Left renal pelvis (tissue), 4 donors: ENCODE data around the gene HEPACAM. TPM values are rescaled to one million over a fixed set of nuclear protein-coding genes. Genes with fewer than 3 reads are reported as not detected.

Source experiments
- DNase-seq, 4 donors: peaks; one replicate each; pipeline ENCODE4 v3.0.0-alpha.2; 2013; ENCODE audit warnings: low read depth in 4 of 4, low spot score in 3 of 4
- polyA plus RNA-seq, 4 donors: library from polyadenylated mRNA; unstranded; fragments of 120-200 nt; gene quantifications; one replicate each; pipeline ENCODE4 v1.2.1, GENCODE V29; 2013; ENCODE audit not compliant: insufficient read length in 4 of 4

Gene HEPACAM
- polyA plus RNA-seq, 4 donors: 0.11 to 2.4 (median 2.0) TPM

DNA sequence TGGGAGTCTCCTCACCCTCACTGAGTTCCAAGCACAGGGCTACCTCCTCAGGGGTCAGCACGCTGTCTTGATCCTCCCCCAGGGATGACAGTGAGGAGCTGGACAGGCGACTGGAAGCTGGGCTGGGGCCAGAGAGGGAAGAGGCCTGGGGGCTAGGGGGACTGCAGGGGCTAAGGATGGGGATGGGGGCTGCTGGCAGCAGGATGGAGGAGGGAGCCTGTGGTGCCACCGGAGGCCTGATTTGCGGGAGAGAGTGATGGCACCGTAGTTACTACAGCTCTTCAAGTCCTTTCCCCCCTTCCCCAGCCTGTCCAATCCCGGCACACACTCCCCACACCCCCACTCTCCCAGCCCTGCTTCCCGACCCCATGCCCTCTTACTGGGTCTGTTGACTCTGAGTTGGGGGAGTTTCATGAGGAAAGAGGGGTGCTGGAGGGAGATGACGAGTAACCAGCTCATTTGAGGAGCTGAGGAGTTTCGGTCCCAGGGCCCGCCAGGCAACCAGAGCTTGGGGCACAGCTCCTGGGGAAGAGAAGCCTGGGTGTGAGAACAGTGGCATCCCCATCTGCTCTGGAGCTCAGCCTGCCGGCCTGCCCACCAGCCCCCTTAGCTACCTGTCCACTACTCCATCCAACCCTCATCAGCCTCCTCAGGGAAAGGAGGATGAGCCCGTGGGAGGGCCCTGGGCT, 48.7 kb downstream of the HEPACAM start:
- no peak for DNase-seq

DNA sequence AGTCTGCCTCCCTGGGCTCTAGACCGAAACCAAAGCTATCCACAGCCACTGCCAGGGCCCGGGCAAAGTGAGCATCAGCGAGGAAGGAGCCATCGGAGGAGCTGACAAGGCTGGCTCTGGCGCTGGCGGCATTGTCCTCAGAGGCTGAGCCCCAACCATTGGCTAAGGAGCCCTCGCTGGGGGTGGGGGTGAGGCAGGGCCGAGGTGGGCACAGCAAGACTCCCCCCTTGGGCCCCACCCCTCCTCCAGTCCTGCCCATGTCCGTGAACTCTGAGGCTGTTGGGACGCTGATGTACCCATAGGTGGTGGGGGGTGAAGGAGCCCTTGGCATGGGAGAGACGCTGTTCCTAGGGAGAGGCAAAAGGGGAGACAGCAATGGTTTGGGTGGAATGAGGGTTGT, 49.4 kb downstream of the HEPACAM start:
- DNase-seq: no peak

DNA sequence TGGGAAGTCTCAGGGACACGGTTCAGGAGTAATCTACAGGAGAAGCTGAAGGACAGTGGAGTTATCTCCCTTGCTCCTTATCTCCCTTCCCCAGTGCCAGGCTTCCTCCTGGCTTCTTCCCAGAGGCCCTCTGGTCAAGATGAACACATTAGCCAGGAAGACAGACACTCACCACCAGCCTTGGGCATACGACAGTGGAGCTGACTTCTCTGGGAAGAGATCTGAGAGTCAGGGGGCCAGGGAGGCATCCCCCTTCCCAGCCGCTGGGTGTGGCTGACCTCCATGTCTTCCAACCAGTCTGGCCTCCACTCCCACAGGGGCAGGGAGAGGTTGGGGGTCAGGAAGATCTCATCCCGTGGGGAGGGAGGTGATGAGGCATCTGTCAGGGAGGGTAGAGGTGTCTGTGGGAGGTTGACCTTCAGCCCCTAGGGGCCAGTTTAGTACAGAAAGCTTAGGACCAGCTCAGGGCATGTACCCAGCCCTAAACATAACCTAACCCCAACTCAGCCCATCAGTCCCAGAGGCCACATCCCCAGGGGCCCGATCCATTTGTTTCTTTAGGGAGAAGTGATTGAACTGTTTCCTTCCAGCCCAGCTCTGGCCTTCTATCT, 50.9 kb downstream of the HEPACAM start:
- DNase-seq: no peak

DNA sequence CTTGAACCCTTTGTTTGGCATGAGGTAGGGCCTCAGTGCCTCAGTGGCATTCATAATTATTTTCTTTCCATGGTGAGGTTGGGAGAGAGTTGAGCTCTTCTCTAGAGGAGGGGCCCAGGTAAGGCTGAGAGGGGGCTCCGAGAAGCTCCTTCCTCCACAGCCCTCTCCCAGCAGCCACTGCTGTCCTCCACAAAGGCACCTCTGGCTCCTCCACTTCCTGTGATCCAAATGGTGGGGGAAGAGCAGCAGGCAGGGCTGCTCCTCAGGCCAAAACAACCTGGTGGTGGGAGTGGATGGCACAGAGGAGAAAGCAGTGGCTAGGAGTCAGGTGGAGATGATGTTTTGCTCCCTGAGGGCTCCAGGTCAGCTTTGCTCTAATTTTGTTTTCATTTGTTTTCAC, 51.5 kb downstream of the HEPACAM start:
- DNase-seq: no peak

- DNase-seq: no peak
These were observed 53.3 kb downstream of the HEPACAM start for GRCh38 chr11:124882339-124883071.

GRCh38 chr11:124880958-124881357, 54.9 kb downstream of the HEPACAM start:
- DNase-seq: no peak

DNA sequence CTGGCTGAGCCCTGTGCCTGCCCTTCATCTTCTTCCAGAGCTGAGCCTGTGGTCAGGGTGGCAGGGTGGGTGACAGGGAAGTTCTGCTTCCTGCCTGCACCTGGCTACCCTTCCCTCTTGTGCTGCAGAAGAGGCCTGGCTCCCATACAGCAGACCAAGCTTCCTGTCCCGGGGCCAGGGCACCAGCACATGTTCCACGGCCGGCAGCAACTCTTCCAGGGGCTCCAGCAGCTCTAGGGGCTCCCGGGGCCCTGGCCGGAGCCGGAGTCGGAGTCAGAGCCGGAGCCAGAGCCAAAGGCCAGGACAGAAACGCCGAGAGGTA, 55.6 kb downstream of the HEPACAM start:
- no peak for DNase-seq

GRCh38 chr11:124879493-124880289, 56.2 kb downstream of the HEPACAM start:
- DNase-seq: no peak

GRCh38 chr11:124878759-124879492, 56.9 kb downstream of the HEPACAM start:
- no peak for DNase-seq

DNA sequence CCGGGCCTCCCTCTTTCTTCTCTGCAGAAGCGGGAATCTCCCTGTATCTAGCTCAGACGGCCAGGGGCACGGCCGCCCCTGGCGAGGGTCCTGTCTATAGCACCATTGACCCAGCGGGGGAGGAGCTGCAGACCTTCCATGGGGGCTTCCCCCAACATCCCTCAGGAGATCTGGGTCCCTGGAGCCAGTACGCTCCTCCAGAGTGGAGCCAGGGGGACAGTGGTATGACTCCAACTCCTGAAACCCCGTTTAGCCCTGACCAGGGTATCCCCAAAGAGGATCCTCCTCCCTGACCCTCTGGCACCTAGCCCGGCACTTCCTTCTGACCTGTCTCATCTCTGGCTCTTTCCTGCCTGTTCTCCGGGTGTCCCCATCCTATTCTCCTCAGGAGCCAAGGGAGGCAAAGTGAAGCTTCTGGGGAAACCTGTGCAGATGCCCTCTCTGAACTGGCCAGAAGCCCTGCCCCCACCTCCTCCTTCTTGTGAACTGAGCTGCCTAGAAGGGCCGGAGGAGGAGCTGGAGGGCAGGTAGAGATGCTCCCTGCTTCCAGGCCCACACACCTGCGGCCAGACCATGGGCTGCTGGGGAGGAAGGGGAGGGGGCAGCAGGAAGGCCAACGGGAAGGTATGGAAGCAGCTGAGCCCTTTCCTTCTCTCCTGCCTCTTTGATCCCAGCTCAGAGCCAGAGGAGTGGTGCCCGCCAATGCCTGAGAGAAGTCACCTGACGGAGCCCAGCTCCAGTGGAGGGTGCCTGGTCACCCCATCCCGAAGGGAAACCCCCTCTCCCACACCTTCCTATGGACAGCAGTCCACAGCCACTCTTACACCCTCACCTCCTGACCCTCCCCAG, 57.7 kb downstream of the HEPACAM start:
- DNase-seq: no peak

DNA sequence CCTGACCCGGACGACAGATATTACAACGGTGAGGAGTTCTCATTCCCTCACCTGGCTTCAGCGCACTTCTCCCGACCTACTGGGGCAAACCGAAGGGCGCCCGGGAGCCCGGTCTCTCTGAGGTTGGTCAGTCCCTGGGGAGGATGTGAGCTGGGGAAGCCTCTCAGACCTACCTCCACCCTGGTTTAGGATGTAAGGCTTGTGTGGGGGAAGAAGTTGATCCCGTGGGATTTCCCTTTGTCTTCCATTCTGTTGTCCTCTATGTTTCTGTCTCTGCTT, 58.3 kb downstream of the HEPACAM start:
- DNase-seq: no peak

DNA sequence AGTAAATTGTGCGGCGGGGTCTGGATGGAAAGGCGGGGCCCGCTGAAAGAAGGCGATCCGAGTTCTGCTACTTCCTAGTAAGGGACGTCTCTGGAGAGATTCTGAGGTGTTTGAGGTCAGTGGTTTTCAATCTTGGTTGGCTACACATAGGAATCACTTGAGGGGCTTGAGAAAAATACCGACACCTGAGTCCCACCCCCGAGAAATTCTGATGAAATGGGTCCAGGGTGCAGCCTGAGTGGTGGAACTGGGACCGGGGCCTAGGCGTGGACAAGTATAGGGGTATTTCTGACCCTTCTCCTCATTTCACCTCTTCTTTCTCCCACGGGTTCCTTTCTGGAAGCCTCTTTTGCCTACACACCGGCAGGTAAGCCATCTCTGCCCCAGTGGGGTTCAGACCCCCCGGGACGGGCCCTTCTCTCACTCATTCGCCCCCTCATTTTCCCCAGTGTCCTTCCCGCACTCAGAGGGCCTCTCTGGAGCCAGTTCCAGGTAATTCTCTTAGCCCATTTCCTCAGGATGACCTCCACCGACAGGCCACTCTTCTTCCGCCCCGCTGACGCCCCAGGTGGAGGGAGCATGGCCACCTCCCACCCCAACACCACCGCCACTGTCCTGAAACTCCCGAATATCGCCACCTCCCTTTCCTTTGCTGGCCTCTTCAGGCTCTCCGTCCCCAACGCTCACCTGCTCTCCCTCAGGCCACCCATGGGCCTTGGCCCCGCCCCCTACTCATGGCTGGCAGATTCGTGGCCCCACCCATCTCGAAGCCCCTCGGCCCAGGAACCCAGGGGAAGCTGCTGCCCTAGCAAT, 58.8 kb downstream of the HEPACAM start:
- no peak for DNase-seq

DNA sequence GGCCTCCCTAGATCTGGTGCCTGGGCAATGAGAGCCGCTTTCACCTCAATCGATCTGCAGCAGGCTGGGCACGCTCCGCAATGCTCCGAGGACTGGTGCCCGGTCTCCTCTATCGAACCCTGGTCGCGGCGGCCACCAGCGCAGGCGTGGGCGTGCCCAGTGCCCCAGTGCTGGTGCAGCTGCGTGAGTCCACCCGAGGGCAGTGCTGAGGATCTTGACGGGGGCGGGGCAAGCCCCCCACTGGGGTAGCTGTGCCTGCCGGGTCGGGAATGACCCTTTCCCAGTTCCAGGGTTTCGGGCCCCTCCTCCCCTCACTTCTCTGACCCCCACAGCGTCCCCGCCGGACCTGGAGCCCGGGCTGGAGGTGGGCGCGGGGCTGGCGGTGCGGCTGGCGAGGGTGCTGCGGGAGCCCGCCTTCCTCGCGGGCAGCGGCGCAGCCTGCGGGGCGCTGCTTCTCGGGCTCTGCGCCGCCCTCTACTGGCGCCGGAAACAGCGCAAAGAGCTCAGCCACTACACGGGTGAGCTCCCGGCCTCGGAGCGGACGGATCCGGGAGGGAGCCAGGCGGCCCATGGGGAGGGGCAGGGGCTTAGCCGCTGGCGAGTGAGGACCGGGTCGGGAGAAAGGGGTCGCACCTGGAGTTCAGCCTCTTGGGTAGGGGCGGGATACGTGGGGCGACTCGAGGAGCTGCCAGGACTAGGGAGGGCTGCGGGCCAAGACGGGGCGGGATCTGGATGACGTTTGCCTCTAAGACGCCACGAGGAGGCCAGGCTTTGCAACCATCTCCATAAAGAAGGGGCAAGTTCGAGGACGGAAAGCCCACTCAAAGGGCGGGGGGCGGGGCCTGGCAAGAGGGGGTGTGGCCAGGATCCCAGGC, 59.7 kb downstream of the HEPACAM start:
- peak; percentile 79 to 85 (median 82) for DNase-seq

GRCh38 chr11:124875401-124875800, 60.4 kb downstream of the HEPACAM start:
- no peak for DNase-seq

DNA sequence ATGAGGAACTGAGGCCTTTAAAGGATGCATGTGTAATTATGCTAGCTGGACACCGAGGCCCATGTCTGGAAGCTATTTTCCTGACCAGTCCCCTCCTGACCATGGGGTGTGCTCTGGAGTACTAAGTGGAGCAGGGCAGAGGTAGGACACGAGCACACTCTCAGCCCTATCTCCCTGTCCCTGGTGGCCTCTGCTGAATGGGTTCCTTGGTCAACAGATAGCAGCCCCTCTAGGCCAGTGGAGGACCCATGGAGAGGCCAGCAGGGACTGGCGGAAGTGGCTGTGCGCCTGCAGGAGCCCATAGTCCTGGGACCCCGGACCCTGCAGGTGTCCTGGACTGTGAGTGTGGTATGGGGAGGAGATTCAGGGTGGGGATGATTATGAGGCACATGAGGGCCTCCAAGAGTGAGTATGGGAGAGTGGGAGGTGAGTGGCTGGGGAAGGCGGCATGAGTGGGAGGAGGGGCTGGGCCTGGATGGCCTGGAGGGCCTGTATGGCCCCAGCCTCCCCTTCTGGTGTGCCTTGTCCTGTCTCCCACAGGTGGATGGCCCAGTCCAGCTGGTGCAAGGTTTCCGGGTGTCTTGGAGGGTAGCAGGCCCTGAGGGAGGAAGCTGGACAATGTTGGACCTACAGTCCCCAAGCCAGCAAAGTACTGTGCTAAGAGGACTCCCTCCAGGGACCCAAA, 61.1 kb downstream of the HEPACAM start:
- no peak for DNase-seq

DNA sequence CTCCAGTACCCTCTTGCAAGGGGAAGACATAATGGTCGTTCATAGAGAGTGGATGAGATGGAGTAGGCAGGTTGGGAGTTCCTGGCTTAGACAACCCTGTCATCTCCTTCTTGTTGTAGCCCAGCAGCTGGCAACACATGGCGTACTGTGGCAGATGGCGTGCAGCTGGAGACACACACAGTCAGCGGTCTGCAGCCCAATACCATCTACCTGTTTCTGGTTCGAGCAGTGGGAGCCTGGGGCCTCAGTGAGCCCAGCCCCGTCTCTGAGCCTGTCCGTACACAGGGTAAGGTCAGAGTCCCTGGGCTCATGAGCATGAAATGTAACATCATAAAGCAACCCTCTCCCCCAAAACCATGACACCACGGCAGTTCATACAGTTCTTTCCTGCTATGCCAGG, 61.9 kb downstream of the HEPACAM start:
- no peak for DNase-seq

- no peak for DNase-seq
These were observed 63.1 kb downstream of the HEPACAM start for GRCh38 chr11:124872741-124873140.

- DNase-seq: no peak
These were observed 63.6 kb downstream of the HEPACAM start for GRCh38 chr11:124872280-124872679.
